ENCODE results near the gene CYP17A1.

- TF ChIP-seq CTCF (conservative IDR thresholded peaks at IDR 0.05 in 1 of 2, IDR thresholded peaks at IDR 0.05 in 1 of 2; ENCODE audit: low read depth in 1 of 2, low read length in 2 of 2), result no peak
- no peak for TF ChIP-seq EZH2 (IDR thresholded peaks at IDR 0.05; ENCODE audit: low read length, missing control alignments)
Measured at GRCh38 chr10:102872163-102872562, 35.0 kb upstream of the CYP17A1 start.

Data from fibroblast of lung (primary cell).